BLaER1 (cell line): Measurements from ENCODE around the gene PPP6C.
"Not testable (repeated sequence)": the region's sequence is repeated elsewhere in the genome, so short reads cannot be mapped to it uniquely, and the experiment has no call there.

Source experiments
- H3K27ac ChIP-seq: shearing (Covaris generic); formaldehyde crosslinking; 2 replicates; pipeline ENCODE4 v1.8.1; 2022
- H3K27me3 ChIP-seq: shearing (Covaris generic); formaldehyde crosslinking; 2 replicates; pipeline ENCODE4 v1.8.1; 2022
- H3K36me3 ChIP-seq: shearing (Covaris generic); formaldehyde crosslinking; 2 replicates; pipeline ENCODE4 v1.8.1; 2022
- H3K4me1 ChIP-seq: shearing (Covaris generic); formaldehyde crosslinking; 2 replicates; pipeline ENCODE4 v1.8.1; 2022
- H3K4me2 ChIP-seq: shearing (Covaris generic); formaldehyde crosslinking; 2 replicates; pipeline ENCODE4 v1.8.1; 2022
- H3K4me3 ChIP-seq: shearing (Covaris generic); formaldehyde crosslinking; 2 replicates; pipeline ENCODE4 v1.8.1; 2022
- H3K9ac ChIP-seq: shearing (Covaris generic); formaldehyde crosslinking; 2 replicates; pipeline ENCODE4 v1.8.1; 2022
- H3K9me3 ChIP-seq: shearing (Covaris generic); formaldehyde crosslinking; 2 replicates; pipeline ENCODE4 v1.8.1; 2022
- H4K20me1 ChIP-seq: shearing (Covaris generic); formaldehyde crosslinking; 2 replicates; pipeline ENCODE4 v1.8.1; 2022
- Cebpa-rat ChIP-seq: shearing (Covaris generic); IDR thresholded peaks from 2 replicates; pipeline ENCODE4 v1.8.1; 2022

The PPP6C gene

DNA sequence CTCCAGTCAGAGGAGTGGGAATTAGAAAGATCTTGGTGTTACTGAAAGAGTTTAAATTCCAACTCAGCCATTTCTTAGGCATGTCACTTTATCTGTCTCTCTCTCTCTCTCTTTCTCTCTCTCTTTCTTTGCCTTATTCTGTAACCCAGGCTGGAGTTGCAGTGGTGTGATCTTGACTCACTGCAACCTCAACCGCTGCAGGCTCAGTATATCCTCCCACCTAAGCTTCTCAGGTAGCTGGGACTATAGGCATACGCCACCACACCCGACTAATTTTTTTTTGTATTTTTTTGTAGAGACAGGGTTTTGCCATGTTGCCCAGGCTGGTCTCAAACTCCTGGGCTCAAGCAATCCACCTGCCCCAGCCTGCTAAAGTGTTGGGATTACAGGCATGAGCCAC lies 29.0 kb upstream of the PPP6C start:
- no peaks in the 10 kb centered on the region for H4K20me1 ChIP-seq
- H3K9me3 ChIP-seq: no peaks in the 10 kb centered on the region
- no peak overlapping the region for H3K27ac ChIP-seq
- H3K36me3 ChIP-seq: peaks cover 76% of the 10 kb centered on the region
- H3K4me1 ChIP-seq: no peaks in the 10 kb centered on the region
- TF ChIP-seq Cebpa-rat: no peak
- no peak overlapping the region for H3K4me3 ChIP-seq
- no peak overlapping the region for H3K9ac ChIP-seq
- no peak overlapping the region for H3K4me2 ChIP-seq
- H3K27me3 ChIP-seq: no peaks in the 10 kb centered on the region

GRCh38 chr9:125214186-125214585 lies 24.6 kb upstream of the PPP6C start:
- Histone ChIP-seq H3K27me3 (no peaks in the 10 kb centered on the region), H3K27ac (no peak overlapping the region), H3K4me2 (no peak overlapping the region), H3K4me1 (no peaks in the 10 kb centered on the region), H3K9ac (no peak overlapping the region), H4K20me1 (no peaks in the 10 kb centered on the region), H3K9me3 (no peaks in the 10 kb centered on the region), H3K36me3 (peaks cover 76% of the 10 kb centered on the region), H3K4me3 (no peak overlapping the region)
- TF ChIP-seq Cebpa-rat: no peak

DNA sequence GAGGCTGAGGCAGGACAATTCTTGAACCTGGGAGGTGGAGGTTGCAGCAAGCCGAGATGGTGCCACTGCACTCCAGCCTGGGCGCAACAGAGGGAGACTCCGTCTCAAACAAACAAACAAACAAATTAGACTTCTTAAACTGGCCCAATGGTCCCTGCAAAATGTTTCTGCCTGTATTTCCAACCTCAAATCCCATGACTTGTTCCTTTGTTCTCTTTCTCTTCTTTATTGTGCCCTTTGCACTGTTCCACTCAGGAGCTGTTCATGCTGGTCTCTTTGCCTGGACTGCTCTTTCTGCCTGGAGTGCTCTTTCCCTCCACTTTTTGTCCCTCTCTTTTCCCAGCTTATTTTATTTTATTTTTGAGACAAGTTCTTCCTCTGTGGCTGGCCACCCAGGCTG lies 14.9 kb upstream of the PPP6C start:
- Histone ChIP-seq H3K27me3 (no peaks in the 10 kb centered on the region), H3K9me3 (no peaks in the 10 kb centered on the region), H3K9ac (no peak overlapping the region), H3K27ac (no peak overlapping the region), H3K4me1 (peaks cover 11% of the 10 kb centered on the region), H3K36me3 (peaks cover 71% of the 10 kb centered on the region), H3K4me2 (no peak overlapping the region), H4K20me1 (no peaks in the 10 kb centered on the region), H3K4me3 (no peak overlapping the region)
- no peak for TF ChIP-seq Cebpa-rat

DNA sequence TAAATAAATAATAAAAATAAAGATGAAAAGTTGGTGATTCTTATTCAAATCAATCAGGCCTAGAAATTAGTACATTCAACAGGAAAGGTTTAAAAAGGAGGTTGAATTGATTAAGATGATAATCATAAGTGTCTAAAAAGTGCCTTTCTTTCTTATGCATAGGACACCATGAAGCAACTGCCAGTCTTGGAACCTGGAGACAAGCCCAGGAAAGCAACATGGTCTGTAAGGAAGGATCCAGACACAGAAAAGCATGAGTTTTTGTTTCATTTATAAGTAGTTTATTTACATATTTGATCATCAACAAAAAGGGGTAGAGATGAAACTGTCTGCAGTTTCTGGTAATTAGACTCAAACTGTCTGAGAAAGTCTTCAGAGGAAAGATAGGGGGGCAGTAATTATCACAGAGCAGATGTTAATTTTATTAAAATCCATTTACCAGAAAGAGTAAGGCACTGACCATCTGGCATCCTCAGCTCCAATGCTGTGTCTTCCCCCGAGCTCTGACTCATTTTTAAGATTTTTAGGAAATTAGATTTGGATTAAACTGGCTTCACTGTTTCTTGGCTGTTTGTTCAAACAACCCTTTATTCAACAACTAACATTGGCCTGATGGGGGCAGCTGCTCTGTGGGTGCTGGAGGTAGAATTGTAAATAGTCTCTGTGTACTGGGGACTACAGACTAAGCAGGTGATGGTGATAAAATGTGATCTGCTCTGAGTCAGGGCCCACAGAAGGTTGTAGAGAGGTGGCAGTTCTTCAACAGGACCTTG lies 13.4 kb upstream of the PPP6C start:
- peaks cover 57% of the 10 kb centered on the region for H3K36me3 ChIP-seq
- H4K20me1 ChIP-seq: no peaks in the 10 kb centered on the region
- peaks cover 14% of the 10 kb centered on the region for H3K4me1 ChIP-seq
- H3K4me3 ChIP-seq: no peak overlapping the region
- no peak overlapping the region for H3K9ac ChIP-seq
- H3K27me3 ChIP-seq: no peaks in the 10 kb centered on the region
- H3K27ac ChIP-seq: no peak overlapping the region
- no peak overlapping the region for H3K4me2 ChIP-seq
- no peak for TF ChIP-seq Cebpa-rat
- H3K9me3 ChIP-seq: no peaks in the 10 kb centered on the region

- H3K27me3 ChIP-seq: no peaks in the 10 kb centered on the region
- no peaks in the 10 kb centered on the region for H3K9me3 ChIP-seq
- H3K4me1 ChIP-seq: peaks cover 14% of the 10 kb centered on the region
- no peaks in the 10 kb centered on the region for H4K20me1 ChIP-seq
- H3K36me3 ChIP-seq: peaks cover 31% of the 10 kb centered on the region
- H3K9ac ChIP-seq: peak within 1 kb of the TSS; percentile 87
- peak; percentile 87 for TF ChIP-seq Cebpa-rat
- H3K4me3 ChIP-seq: peak within 1 kb of the TSS; percentile 79
- H3K27ac ChIP-seq: peak within 1 kb of the TSS; percentile 90
- H3K4me2 ChIP-seq: peak within 1 kb of the TSS; percentile 74
Observed at GRCh38 chr9:125200216-125201047, 10.8 kb upstream of the PPP6C start, which contains the start of gene RABEPK. TSS of gene RABEPK (plus strand) at chr9:125200542. CDS start at chr9:125203014, 2,472 bp downstream.

- not testable (repeated sequence) for H3K4me3 ChIP-seq, H3K9ac ChIP-seq, H4K20me1 ChIP-seq, H3K9me3 ChIP-seq, H3K27me3 ChIP-seq, H3K36me3 ChIP-seq, H3K27ac ChIP-seq, H3K4me2 ChIP-seq
- H3K4me1 ChIP-seq: peaks cover 25% of the 10 kb centered on the region
Observed at GRCh38 chr9:125195591-125195990, 6.0 kb upstream of the PPP6C start.

- H3K27ac ChIP-seq, H4K20me1 ChIP-seq, H3K4me2 ChIP-seq, H3K27me3 ChIP-seq, H3K36me3 ChIP-seq, H3K4me3 ChIP-seq, H3K9me3 ChIP-seq, H3K9ac ChIP-seq: not testable (repeated sequence)
- H3K4me1 ChIP-seq: peaks cover 27% of the 10 kb centered on the region
Observed at GRCh38 chr9:125194466-125194865, 4.9 kb upstream of the PPP6C start.

DNA sequence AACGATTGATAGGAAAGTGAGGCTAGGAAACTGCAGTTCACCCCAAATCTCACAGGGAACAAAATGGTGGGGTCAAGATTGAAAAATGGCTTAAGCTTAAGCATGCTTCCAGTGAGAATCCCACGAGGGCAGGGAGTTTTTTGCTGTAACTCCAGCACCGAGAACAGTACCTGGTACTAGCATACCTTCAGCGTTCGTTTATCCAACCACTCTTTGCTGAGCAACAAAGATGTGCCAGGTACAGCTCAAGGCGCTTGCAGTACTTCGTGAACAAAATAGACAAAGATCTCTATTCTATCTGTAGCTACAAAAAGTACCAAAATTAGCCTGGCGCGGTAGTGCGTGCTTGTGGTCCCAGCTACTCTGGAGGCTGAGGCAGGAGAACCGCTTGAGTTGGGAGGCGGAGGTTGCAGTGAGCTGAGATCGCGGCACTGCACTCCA lies 778 bp upstream of the PPP6C start:
- Histone ChIP-seq H3K9ac (peak overlapping the region; percentile 98), H3K9me3 (no peaks in the 10 kb centered on the region), H3K27me3 (no peaks in the 10 kb centered on the region), H3K4me2 (peak overlapping the region; percentile 96), H4K20me1 (peaks cover 40% of the 10 kb centered on the region), H3K27ac (peak overlapping the region; percentile 96), H3K36me3 (peaks cover 9% of the 10 kb centered on the region), H3K4me1 (peaks cover 43% of the 10 kb centered on the region), H3K4me3 (peak overlapping the region; percentile 95)
- no peak for TF ChIP-seq Cebpa-rat

- Histone ChIP-seq H3K4me1 (peaks cover 33% of the 10 kb centered on the region), H3K27me3 (no peaks in the 10 kb centered on the region), H4K20me1 (peaks cover 54% of the 10 kb centered on the region), H3K9me3 (no peaks in the 10 kb centered on the region; the same call in 1 of the 2 replicates), H3K36me3 (peaks cover 19% of the 10 kb centered on the region), H3K9ac (peak overlapping the region; percentile 98), H3K4me2 (peak overlapping the region; percentile 80), H3K4me3 (peak overlapping the region; percentile 95), H3K27ac (peak overlapping the region; percentile 96)
- no peak for TF ChIP-seq Cebpa-rat
Observed at GRCh38 chr9:125189011-125189360, 617 bp downstream of the PPP6C start.

DNA sequence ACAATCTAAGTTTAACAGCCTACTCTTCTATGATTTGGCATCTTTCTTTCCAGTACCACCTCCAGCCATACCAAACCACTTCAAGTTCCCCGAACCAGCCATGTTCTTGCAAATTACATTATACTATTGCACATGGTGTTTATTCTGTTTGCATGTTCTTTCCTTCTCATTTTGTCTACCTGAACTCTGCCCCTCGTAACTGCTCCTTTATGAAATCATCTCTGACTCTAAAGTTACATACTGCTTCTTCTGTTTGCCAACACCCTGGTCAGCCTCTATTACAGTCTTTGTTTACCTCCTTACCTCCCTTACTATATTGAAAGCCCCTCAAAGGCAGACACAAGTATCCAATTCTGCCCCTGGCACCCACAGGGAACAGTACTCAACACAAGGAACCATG lies 6.0 kb downstream of the PPP6C start:
- Histone ChIP-seq H4K20me1 (peaks cover 100% of the 10 kb centered on the region), H3K36me3 (peaks cover 59% of the 10 kb centered on the region), H3K27me3 (no peaks in the 10 kb centered on the region), H3K4me3 (no peak overlapping the region), H3K4me1 (peaks cover 17% of the 10 kb centered on the region), H3K27ac (no peak overlapping the region), H3K4me2 (no peak overlapping the region), H3K9ac (no peak overlapping the region), H3K9me3 (peaks cover 23% of the 10 kb centered on the region)
- no peak for TF ChIP-seq Cebpa-rat
